ENCODE measurements around the gene FER. TPM values are rescaled to one million over a fixed set of nuclear protein-coding genes. Genes with fewer than 3 reads are reported as not detected.
"Not testable (repeated sequence)": the region's sequence is repeated elsewhere in the genome, so short reads cannot be mapped to it uniquely, and the experiment has no call there.

The FER gene
- polyA plus RNA-seq, 1 donor from 2014 or later: 8.5 TPM

- H3K36me3 ChIP-seq (ENCODE audit: insufficient read depth, low read length): no peaks in the 10 kb centered on the region
- no peak overlapping the region for H3K9ac ChIP-seq (ENCODE audit: low read length)
- TF ChIP-seq TAF1 (IDR thresholded peaks at IDR 0.05; ENCODE audit: low read depth): no peak
- no peak for TF ChIP-seq SMC3 (conservative IDR thresholded peaks at IDR 0.05; ENCODE audit: poor library complexity)
- no peak for TF ChIP-seq EP300 (conservative IDR thresholded peaks at IDR 0.05; ENCODE audit: poor library complexity, severe bottlenecking)
- TF ChIP-seq CTCF (IDR thresholded peaks at IDR 0.05; ENCODE audit: poor library complexity, severe bottlenecking): no peak
- no peak for TF ChIP-seq RAD21 (conservative IDR thresholded peaks at IDR 0.05)
- TF ChIP-seq EZH2 (IDR thresholded peaks at IDR 0.05; ENCODE audit: borderline replicate concordance, insufficient read depth, low read length, poor library complexity, severe bottlenecking): no peak
- TF ChIP-seq REST (IDR thresholded peaks at IDR 0.05; ENCODE audit: borderline replicate concordance): no peak
- no peak for TF ChIP-seq MXI1 (conservative IDR thresholded peaks at IDR 0.05; ENCODE audit: poor library complexity, severe bottlenecking)
- no peak for TF ChIP-seq POLR2AphosphoS5 (IDR thresholded peaks at IDR 0.05)
- H3K4me3 ChIP-seq (ENCODE audit: low read length): no peak overlapping the region
- no peaks in the 10 kb centered on the region for H3K9me2 ChIP-seq (ENCODE audit: insufficient read depth, low read length)
- H2AFZ ChIP-seq (ENCODE audit: low read depth, low read length): no peak overlapping the region
- no peak overlapping the region for H3K4me2 ChIP-seq (ENCODE audit: low read length)
- no peaks in the 10 kb centered on the region for H3K27me3 ChIP-seq (ENCODE audit: insufficient read depth, low read depth, low read length)
- no peak overlapping the region for H3K27ac ChIP-seq (ENCODE audit: low read length)
- no peaks in the 10 kb centered on the region for H4K20me1 ChIP-seq (ENCODE audit: insufficient read depth)
- H3F3A ChIP-seq (ENCODE audit: insufficient read depth, low read length, poor library complexity, severe bottlenecking): no peaks in the 10 kb centered on the region
- no peaks in the 10 kb centered on the region for H3K79me2 ChIP-seq (replicated peaks; ENCODE audit: insufficient read depth, low read length)
- H3K9me3 ChIP-seq (ENCODE audit: low read length): no peaks in the 10 kb centered on the region
Measured at GRCh38 chr5:108989761-108990392, 242.2 kb downstream of the FER start.

- not testable (repeated sequence) for H3K9me3 ChIP-seq (ENCODE audit: low read length); H3K36me3 ChIP-seq (ENCODE audit: insufficient read depth, low read length); H3K79me2 ChIP-seq (replicated peaks; ENCODE audit: insufficient read depth, low read length); H2AFZ ChIP-seq (ENCODE audit: low read depth, low read length); H3K4me3 ChIP-seq (ENCODE audit: low read length); H4K20me1 ChIP-seq (ENCODE audit: insufficient read depth); H3K4me2 ChIP-seq (ENCODE audit: low read length); H3F3A ChIP-seq (ENCODE audit: insufficient read depth, low read length, poor library complexity, severe bottlenecking); H3K9me2 ChIP-seq (ENCODE audit: insufficient read depth, low read length); H3K27ac ChIP-seq (ENCODE audit: low read length); H3K27me3 ChIP-seq (ENCODE audit: insufficient read depth, low read depth, low read length); H3K9ac ChIP-seq (ENCODE audit: low read length)
Measured at GRCh38 chr5:108992396-108993085, 244.8 kb downstream of the FER start.

- not testable (repeated sequence) for H3K4me2 ChIP-seq (ENCODE audit: low read length); H3K27me3 ChIP-seq (ENCODE audit: insufficient read depth, low read depth, low read length); H2AFZ ChIP-seq (ENCODE audit: low read depth, low read length); H3F3A ChIP-seq (ENCODE audit: insufficient read depth, low read length, poor library complexity, severe bottlenecking); H3K27ac ChIP-seq (ENCODE audit: low read length); H3K9me2 ChIP-seq (ENCODE audit: insufficient read depth, low read length); H3K4me3 ChIP-seq (ENCODE audit: low read length); H4K20me1 ChIP-seq (ENCODE audit: insufficient read depth); H3K9me3 ChIP-seq (ENCODE audit: low read length); H3K9ac ChIP-seq (ENCODE audit: low read length); H3K79me2 ChIP-seq (replicated peaks; ENCODE audit: insufficient read depth, low read length); H3K36me3 ChIP-seq (ENCODE audit: insufficient read depth, low read length)
Measured at GRCh38 chr5:108993440-108993839, 245.7 kb downstream of the FER start.
